Progenitor cell of endocrine pancreas (in vitro differentiated cells): Measurements from ENCODE around the gene IL17REL. TPM values are rescaled to one million over a fixed set of nuclear protein-coding genes. Genes with fewer than 3 reads are reported as not detected.

Experiments
- DNase-seq: peaks from one replicate; pipeline ENCODE4 v3.0.0; 2021; ENCODE audit warnings: low spot score; ENCODE audit not compliant: unreplicated experiment
- H3K27ac Mint-ChIP-seq: 2 replicates; pipeline ENCODE4 v1.8.0; 2021; ENCODE audit warnings: mild to moderate bottlenecking, moderate library complexity, mixed read lengths
- H3K27me3 Mint-ChIP-seq: 2 replicates; pipeline ENCODE4 v1.8.0; 2021; ENCODE audit warnings: mixed read lengths
- H3K36me3 Mint-ChIP-seq: 2 replicates; pipeline ENCODE4 v1.8.0; 2022; ENCODE audit warnings: mixed read lengths; ENCODE audit not compliant: insufficient read depth
- H3K4me1 Mint-ChIP-seq: 2 replicates; pipeline ENCODE4 v1.8.0; 2021; ENCODE audit warnings: low read depth, mixed read lengths
- H3K4me3 Mint-ChIP-seq: 2 replicates; pipeline ENCODE4 v1.8.0; 2021; ENCODE audit warnings: low read depth, mild to moderate bottlenecking, moderate library complexity, mixed read lengths
- H3K9me3 Mint-ChIP-seq: 2 replicates; pipeline ENCODE4 v1.8.0; 2021; ENCODE audit warnings: low read depth, mixed read lengths
- total RNA-seq: library from RNA; stranded (reverse); gene quantifications from 2 replicates; pipeline ENCODE4 v1.2.1, GENCODE V29; 2021
- TF ChIP-seq, protein P1 (sequence below): fragments of 200-600 bp; sonication (generic); IDR thresholded peaks from one replicate; pipeline ENCODE4 v1.5.0; 2021; ENCODE audit warnings: antibody characterized with exemption, mild to moderate bottlenecking; ENCODE audit not compliant: unreplicated experiment

Gene IL17REL
- total RNA-seq, 1 donor from 2014 or later = 0.10 TPM

GRCh38 chr22:50044485-50045118 lies 32.0 kb upstream of the IL17REL start:
- TF ChIP-seq, protein P1, sequence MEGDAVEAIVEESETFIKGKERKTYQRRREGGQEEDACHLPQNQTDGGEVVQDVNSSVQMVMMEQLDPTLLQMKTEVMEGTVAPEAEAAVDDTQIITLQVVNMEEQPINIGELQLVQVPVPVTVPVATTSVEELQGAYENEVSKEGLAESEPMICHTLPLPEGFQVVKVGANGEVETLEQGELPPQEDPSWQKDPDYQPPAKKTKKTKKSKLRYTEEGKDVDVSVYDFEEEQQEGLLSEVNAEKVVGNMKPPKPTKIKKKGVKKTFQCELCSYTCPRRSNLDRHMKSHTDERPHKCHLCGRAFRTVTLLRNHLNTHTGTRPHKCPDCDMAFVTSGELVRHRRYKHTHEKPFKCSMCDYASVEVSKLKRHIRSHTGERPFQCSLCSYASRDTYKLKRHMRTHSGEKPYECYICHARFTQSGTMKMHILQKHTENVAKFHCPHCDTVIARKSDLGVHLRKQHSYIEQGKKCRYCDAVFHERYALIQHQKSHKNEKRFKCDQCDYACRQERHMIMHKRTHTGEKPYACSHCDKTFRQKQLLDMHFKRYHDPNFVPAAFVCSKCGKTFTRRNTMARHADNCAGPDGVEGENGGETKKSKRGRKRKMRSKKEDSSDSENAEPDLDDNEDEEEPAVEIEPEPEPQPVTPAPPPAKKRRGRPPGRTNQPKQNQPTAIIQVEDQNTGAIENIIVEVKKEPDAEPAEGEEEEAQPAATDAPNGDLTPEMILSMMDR = no peak
- H3K27ac Mint-ChIP-seq = no peak overlapping the region
- no peaks in the 10 kb centered on the region for H3K27me3 Mint-ChIP-seq
- no peaks in the 10 kb centered on the region for H3K36me3 Mint-ChIP-seq
- DNase-seq = no peak
- H3K9me3 Mint-ChIP-seq = peaks cover 4% of the 10 kb centered on the region
- no peaks in the 10 kb centered on the region for H3K4me1 Mint-ChIP-seq
- no peak overlapping the region for H3K4me3 Mint-ChIP-seq

- Mint-ChIP-seq H3K4me3 (no peak overlapping the region), H3K27ac (no peak overlapping the region), H3K36me3 (no peaks in the 10 kb centered on the region), H3K9me3 (peaks cover 4% of the 10 kb centered on the region), H3K27me3 (no peaks in the 10 kb centered on the region), H3K4me1 (peaks cover 4% of the 10 kb centered on the region)
- TF ChIP-seq, protein P1 = no peak
- no peak for DNase-seq
Measured at GRCh38 chr22:50041361-50042065, 28.9 kb upstream of the IL17REL start.

- H3K9me3 Mint-ChIP-seq = peaks cover 4% of the 10 kb centered on the region
- H3K4me1 Mint-ChIP-seq = peaks cover 4% of the 10 kb centered on the region
- no peaks in the 10 kb centered on the region for H3K36me3 Mint-ChIP-seq
- H3K27ac Mint-ChIP-seq = no peak overlapping the region
- H3K27me3 Mint-ChIP-seq = no peaks in the 10 kb centered on the region
- TF ChIP-seq, protein P1 = no peak
- no peak overlapping the region for H3K4me3 Mint-ChIP-seq
- DNase-seq = no peak
Measured at GRCh38 chr22:50040717-50041116, 28.2 kb upstream of the IL17REL start.

DNA sequence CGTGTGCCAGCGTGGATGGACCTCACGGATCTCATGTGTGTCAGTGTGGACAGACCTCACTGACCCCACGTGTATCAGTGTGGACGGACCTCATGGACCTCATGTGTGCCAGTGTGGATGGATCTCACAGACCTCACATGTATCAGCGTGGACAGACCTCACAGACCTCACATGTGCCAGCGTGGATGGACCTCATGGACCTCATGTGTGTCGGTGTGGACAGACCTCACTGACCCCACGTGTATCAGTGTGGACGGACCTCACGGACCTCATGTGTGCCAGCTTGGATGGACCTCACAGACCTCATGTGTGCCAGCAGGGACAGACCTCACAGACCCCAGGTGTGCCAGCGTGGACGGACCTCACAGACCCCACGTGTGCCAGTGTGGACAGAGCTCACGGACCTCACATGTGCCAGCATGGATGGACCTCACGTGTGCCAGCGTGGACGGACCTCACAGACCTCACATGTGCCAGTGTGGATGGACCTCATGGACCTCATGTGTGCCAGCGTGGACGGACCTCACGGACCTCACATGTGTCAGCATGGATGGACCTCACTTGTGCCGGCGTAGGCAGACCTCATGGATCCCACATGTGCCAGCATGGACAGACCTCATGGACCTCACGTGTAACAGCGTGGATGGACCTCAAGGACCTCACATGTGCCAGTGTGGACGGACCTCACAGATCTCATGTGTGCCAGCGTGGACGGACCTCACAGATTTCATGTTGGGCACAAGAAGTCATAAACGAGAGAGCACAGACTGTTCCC lies 27.3 kb upstream of the IL17REL start:
- peaks cover 4% of the 10 kb centered on the region for H3K9me3 Mint-ChIP-seq
- no peak overlapping the region for H3K27ac Mint-ChIP-seq
- DNase-seq = no peak
- no peaks in the 10 kb centered on the region for H3K27me3 Mint-ChIP-seq
- TF ChIP-seq, protein P1 = no peak
- H3K4me3 Mint-ChIP-seq = no peak overlapping the region
- peaks cover 4% of the 10 kb centered on the region for H3K4me1 Mint-ChIP-seq
- no peaks in the 10 kb centered on the region for H3K36me3 Mint-ChIP-seq

DNA sequence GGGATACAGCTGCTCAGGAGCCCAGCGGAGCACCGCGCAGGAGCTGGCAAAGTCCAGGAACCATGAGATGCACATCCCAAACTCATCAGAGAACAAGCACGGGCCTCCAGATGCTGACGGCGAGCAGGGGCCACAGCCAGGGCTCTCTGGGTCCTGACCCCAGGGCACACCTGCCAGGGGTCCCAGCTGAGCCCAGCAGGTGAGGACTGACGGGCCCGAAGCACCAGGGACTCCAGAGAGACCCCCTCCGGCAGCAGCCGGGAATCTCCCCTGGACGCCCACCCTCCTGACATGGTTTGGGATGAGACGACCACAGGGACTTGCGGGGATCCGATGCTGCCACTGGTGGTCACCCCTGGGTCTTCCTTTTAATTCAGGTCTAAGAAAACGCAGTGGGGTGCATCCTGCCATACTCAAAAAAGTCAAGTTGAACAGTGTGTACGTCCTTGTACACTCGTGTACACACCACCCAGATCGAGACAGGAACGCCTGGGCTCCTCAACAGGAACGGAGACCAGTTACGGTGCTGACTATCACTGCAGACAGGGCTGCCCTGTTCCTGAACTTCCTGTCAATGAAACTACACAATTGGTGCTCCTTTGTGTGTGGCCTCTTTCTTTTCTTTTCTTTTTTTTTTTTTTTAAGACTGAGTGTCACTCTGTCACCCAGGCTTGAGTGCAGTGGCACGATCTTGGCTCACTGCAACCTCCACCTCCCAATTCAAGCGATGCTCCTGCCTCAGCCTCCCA lies 23.6 kb upstream of the IL17REL start:
- Mint-ChIP-seq H3K27ac (no peak overlapping the region), H3K4me1 (peaks cover 4% of the 10 kb centered on the region), H3K27me3 (no peaks in the 10 kb centered on the region), H3K9me3 (no peaks in the 10 kb centered on the region), H3K4me3 (no peak overlapping the region), H3K36me3 (no peaks in the 10 kb centered on the region)
- TF ChIP-seq, protein P1 = no peak
- DNase-seq = no peak
